HG03064 (cell line): ENCODE data around the gene PITX1.
"Not testable (repeated sequence)": the region's sequence is repeated elsewhere in the genome, so short reads cannot be mapped to it uniquely, and the experiment has no call there.

Experiments
- ATAC-seq: cut with Tn5 transposase; IDR thresholded peaks from one replicate; pipeline ENCODE4 v1.9.1; 2021; ENCODE audit warnings: low read depth; ENCODE audit not compliant: unreplicated experiment

Gene PITX1

DNA sequence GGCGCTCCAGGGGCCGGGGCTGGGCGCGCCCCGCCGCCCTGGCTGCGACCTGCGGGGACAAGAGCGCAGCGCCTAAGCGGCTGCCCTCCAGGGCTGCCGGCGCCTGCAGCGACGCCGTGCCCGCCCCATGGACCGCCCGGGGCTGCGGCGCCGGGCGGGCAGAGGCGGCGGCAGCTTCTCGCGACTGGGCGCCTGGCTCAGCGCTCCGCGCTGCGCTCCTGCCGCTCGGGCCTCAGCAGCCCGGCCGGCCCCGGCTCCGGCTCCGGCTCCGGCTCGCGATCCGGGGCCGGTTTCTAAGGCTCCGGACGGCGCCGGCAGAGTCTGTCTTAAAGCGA is at the start of gene PITX1:
Gene PITX1 (minus strand): TSS at position 328 of the 335 bp plus-strand sequence. CDS start 347 bp downstream, outside the sequence.
- ATAC-seq: no peak

DNA sequence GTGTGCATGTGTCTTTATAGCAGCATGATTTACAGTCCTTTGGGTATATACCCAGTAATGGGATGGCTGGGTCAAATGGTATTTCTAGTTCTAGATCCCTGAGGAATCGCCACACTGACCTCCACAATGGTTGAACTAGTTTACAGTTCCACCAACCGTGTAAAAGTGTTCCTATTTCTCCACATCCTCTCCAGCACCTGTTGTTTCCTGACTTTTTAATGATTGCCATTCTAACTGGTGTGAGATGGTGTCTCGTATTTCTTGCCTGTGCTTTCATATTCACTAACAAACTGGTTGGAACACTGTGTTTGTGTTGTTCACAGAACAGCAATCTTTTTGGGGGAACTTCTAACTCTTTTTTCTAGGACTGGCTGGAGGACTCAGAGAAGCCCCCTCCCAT is 49.3 kb upstream of the PITX1 start:
- not testable (repeated sequence) for ATAC-seq

DNA sequence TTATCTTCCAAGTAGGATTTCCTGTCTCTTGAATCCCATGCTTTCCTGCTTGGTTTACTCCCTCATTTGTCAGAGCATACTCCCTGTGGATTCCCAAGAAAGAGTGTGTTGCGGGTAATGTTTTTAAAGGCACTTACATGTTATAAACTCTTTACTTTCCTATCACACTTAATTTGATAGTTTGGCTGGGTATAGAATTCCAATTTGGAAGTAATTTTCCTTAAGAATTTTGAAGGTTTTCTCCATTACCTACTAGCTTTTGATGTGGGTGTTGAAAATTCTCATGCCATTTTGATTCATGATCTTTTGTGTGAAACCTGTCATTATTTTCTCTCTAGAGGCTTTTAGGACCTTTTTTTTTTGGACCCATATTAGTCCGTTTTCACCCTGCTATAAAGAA is 47.2 kb upstream of the PITX1 start:
- ATAC-seq: no peak

DNA sequence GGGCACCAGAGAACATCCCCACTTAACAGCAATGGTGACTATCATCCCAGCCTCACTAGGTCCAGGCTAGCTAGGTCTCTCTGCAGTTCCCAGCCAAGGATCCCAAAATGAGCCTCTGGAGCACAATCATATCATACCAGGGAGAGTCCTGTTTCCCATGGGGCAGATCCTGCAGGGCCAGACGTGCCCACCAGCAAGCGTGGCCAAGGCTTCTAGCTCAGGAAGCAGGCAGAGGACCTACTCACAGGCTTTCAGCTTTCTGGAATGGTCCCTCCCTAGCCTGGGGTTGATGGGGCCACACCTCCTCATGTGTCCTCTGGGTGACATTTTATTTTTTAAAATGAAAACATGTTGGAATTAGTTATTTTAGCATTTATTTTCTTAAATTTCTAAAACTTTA is 45.7 kb upstream of the PITX1 start:
- no peak for ATAC-seq

DNA sequence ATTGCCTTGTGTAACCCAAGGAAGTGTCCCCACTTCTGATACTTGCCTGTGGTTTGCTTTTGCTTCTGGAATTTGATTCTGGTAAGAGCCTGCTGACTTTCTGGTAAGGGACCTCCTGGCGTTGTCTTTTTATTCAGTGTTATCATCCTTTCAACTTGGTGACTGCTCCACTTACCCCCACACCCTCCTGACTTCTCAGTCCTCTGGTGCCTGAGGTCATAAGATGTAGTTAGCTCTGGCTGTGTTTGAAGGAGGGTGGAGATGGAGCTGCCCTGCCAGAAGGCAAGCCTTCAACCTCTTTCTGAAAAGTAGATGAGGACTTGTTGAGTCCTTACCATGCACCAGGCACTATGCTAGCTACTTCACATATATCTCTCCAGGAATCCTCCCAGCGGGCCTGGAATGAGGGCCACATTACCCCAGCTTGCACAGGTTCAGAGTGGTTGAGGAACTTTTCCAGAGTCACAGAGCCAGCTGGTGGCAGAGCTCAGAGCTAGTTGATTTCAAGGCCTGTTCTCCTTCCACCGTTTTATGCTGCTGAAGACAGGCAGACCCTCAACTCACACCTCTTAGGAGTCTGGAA is 45.2 kb upstream of the PITX1 start:
- no peak for ATAC-seq

- no peak for ATAC-seq
Measured at GRCh38 chr5:135076801-135077200, 42.8 kb upstream of the PITX1 start.

DNA sequence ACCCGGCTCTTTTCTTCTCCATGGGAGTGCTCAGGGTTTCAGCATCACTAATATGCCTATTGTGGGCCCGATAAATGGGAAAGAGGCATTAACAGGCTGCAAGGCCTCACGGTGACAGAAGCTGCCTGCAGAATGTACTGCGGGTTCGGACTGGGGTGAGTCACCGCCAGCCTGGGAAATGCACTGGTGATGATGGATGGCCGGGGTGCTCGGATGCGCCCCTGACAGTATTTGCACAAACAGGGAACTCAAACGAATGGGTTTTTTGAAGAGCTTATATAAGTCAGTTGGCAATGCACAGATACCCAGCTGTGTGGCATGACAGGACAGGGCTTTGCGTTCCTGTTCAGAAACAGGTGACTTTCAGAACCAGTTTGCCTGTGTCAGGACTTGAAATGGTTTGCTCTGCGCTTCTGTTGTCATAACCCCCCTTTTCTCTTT is 42.0 kb upstream of the PITX1 start:
- ATAC-seq: no peak

GRCh38 chr5:135075621-135076020 is 41.6 kb upstream of the PITX1 start:
- no peak for ATAC-seq

DNA sequence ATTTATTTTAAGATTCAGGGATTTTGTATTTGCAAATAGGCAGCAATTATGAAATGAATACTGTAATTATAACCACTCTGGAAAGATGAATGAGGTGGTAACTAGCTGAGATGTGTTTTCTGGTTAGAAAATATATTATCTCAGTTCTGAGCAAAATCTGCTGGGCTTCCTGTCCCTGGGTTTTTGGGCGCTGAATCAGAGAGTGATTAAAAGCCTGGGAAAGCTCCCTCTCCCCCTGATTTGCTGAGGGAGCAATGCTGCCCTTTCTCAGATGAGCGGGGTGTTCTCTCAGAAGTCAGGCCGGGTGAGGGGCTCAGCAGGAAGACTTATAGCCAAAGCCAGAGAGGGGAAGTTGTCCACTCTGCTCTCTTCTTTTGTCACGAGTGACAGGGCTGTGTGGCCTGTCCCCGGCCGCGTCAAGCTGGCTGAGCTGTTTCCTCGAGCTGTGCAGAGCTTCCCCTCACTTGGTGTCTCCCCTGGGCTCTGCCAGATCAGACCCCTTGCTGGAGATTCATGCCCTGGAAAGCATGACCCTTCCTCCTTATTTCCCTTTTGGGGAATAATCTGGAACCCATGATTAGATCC is 39.8 kb upstream of the PITX1 start:
- no peak for ATAC-seq

DNA sequence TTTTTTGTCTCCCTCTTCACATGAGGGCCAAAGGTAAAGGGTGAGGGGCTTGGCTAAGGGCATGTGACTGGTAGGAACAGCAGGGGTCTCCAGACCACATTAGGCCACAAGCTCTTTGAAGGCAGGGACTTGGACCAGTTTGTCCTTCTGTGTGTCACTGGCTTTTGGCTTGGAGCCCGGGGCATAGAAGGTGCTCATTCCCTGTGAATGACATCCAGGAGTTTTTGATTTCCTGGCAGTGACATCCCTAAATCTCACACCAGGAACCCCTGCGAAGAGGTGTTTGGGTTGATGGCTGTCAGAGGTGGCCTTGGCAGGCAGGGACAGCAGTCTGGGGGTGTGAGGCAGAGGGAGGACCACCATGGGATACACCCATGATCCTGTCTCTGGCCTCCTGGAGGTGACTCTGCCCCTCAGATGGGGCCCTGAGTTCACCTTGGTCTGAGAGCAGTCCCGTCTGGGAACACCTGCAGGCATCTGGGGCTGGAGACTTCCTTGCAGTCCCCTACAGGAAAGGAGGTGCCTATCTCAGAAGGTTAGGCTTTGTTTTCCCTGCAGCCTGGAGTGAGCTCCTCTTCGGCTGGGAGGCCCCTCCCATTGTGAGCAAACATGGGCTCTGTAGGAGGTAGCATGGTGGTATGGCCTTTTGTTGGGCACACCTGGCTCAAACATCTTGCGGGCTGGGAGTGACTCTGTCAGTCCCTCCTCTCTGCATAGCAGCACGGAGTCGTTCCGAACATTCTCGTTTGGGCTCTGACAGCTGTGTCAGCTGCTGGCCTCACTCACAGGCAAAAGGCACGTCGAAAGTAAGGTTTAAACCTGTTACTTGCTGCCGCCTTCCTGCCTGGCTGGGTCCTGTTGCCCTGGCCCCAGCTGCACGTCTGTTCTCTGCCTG is 38.6 kb upstream of the PITX1 start:
- no peak for ATAC-seq

GRCh38 chr5:135071311-135071710 is 37.3 kb upstream of the PITX1 start:
- ATAC-seq: no peak

DNA sequence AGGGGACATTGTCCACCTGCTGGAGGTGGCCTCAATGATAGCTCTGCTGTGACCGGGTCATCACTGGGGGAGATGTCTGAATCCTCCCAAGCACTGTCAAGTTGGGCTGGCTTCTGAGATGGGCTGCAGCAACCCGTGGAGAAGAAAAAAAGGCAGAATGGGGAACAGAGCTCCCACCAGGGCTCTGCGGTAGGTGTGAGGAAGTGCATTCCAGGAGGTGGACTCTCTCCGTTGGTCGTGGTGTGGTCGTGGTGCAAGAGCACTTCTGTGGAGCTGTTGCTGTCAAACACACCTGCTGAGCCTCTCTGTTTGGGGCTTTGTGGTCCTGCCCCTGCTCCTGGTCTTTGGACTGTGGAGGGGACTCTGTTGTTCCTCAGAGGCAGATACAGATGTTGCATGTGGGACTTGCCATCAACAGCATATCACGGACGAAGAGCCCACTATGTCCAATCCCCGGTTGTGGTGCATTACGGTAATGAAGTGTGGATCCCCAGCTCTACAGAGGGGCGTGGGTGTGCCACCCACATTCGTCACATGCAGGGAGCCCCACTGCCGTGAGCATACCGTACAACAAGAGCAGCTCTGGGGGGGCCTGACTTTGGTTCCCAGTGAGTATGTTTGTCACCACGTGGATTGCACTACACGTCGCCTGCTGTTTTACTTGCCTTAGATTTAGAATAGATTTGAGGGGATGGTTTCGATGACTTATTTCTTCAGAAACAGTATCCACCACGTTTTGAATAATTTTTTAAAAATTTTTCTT is 36.0 kb upstream of the PITX1 start:
- no peak for ATAC-seq

DNA sequence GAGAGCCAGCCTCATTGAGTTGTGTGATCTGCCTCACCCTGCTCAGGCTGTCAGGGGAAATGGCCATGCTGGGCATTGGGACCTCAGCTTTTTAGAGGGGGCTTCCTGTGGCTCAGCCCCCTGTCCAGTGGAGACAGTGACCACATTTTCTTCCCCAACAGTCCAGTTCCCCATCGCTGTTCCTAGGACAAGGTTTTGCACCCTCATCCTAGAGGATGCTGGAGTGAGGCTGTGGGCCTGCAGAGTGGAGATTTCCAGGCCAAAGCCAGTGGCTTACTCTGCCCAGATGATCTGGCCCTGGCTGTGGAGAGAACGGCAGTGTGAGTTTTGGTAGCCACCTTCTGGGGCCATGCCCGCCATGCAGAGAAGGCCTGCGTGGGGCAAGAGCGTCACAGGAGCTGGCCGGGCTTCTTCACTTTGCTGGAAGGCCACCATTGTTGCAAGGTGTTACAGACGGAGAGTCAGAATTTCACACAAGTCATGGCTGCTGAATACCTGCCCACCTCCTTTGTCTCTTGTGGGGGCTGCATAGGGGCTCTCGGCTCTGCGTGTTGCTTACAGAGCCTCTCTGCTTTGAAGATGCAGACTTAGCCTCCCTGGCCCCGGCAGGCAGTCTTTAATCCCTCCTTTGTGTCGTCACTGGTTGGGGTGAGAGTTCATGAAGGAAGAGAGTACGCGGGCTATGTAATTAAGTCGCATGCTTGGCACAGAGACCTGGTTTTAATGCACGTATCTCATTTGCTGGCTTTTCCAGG is 35.2 kb upstream of the PITX1 start:
- no peak for ATAC-seq

DNA sequence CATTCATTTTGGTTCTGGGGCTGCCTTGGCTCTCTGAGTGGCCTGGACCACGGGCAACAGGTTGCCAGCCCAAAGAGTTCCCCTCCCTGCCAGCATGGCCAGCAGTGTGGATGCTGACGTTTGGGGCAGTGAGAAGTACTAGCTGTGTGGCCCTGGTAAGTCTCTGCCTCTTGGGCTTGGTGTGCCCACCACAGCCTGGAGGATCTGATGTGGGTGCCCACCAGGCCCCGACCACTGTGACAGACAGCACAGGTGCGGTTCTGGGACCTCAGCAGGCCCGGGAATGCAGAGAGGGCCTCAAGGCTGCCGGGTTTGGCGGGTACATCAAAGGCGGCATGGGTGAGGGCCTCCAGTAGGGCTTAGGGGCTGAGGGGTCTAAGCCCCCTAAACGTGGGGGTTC is 33.6 kb upstream of the PITX1 start:
- ATAC-seq: no peak

GRCh38 chr5:135066781-135067180 is 32.8 kb upstream of the PITX1 start:
- no peak for ATAC-seq

DNA sequence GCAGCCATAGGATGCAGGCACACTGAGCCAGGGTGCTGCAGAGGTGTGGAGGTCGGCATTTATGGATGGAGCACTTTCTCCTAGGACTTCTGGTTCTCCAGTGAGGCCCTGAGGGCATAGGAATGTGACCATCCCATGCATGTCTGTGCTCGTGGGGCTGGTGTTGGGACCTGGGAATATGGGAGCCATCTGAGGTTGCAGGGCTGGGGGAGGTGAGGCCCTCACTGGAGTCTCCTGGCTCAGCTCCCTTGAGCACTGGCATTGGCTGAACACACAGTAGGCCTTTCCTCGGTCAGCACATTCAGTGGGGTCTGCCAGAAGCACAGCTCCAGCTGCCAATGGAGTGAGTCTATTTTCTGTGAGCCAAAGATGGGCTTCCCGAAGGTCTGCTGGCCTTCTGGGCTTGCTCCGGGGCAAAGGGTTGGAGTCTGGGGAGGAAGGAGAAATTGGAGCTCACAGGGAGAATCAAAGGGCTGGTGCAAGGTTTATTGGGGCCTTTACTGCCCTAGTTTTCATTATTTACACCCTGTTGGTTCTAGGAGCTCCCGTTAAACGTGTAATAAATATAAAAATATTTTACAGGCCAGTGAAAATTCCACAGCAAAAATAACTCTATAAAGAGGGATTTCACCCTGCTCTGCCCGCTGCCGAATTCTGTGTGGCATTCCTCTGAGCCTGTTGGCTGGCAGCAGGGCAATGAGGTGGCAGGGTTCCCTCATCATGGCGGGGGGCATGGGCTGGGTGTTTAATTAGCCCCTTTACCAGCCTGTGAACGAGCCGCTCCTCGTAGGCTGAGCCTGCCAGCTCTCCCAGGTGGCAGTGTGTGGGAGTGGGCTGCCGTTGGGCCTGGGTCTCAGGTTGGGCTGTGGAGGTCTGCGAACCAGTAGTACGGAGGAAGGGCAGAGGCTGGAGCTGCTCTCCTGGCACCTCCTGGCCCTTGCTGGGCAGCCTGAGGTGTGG is 31.6 kb upstream of the PITX1 start:
- no peak for ATAC-seq

- no peak for ATAC-seq
Measured at GRCh38 chr5:135064235-135064570, 30.2 kb upstream of the PITX1 start.

DNA sequence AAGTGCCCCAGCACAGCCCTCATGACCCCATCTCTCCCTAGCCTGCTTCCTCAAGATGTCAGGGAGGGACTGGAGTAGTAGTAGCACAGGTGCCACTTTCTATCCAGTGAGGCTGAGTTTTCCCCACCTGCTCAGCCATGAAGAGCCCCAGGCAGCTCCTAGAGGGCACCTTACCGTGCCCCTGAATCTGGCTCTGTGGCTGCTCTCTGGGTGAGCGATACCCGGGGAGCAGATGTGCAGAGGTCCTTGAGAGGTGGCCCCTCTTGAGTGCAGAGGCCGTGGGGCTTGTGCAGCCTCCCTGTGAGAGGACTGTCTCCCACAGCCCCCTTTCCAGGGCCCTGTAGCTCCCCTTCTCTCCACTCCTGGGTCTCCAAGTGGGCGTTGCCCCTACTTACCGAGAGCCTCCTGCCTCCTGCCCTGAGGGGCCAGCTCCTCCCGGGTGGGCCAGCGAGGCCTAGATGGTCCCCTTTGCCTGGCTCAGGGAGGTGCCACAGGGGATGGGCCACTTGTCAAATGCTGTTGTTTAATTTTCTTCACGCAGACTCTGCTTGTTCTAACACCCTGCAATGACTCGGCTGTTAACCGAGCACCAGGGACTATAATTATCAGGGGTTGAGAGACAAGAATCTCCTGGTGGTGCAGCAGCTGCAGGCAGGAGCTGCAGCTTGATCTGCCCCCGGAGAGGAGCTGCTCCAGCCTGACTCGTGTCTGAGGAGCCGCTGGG is 29.6 kb upstream of the PITX1 start:
- no peak for ATAC-seq

- ATAC-seq: no peak
Measured at GRCh38 chr5:135063056-135063445, 29.0 kb upstream of the PITX1 start.
